Measurements from ENCODE around the gene SPATA1. TPM values are rescaled to one million over a fixed set of nuclear protein-coding genes. Genes with fewer than 3 reads are reported as not detected.
A peak's percentile ranks its signal among the peaks of the same experiment; 100 is the strongest.
"Not testable (repeated sequence)": the region's sequence is repeated elsewhere in the genome, so short reads cannot be mapped to it uniquely, and the experiment has no call there.

Gene SPATA1
- total RNA-seq, 1 experiment from 2014 or later = not detected

GRCh38 chr1:84581648-84582047 lies 75.5 kb downstream of the SPATA1 start:
- no peak for DNase-seq (ENCODE audit: low read depth)
- in situ Hi-C loops (cut with HindIII; ENCODE audit: low pct_unique_long_range_greater_than_20kb, low sequenced_read_pairs) = no loop called here

- DNase-seq (ENCODE audit: low read depth) = peak; percentile 78
- in situ Hi-C loops (cut with HindIII; ENCODE audit: low pct_unique_long_range_greater_than_20kb, low sequenced_read_pairs) = no loop called here
Observed at GRCh38 chr1:84582802-84583587, 76.8 kb downstream of the SPATA1 start.

GRCh38 chr1:84583648-84584047 lies 77.5 kb downstream of the SPATA1 start:
- DNase-seq (ENCODE audit: low read depth) = no peak
- in situ Hi-C loops (cut with HindIII; ENCODE audit: low pct_unique_long_range_greater_than_20kb, low sequenced_read_pairs) = no loop called here

GRCh38 chr1:84584126-84584525 lies 77.9 kb downstream of the SPATA1 start:
- DNase-seq (ENCODE audit: low read depth) = no peak
- in situ Hi-C loops (cut with HindIII; ENCODE audit: low pct_unique_long_range_greater_than_20kb, low sequenced_read_pairs) = no loop called here

- DNase-seq (ENCODE audit: low read depth) = no peak
- in situ Hi-C loops (cut with HindIII; ENCODE audit: low pct_unique_long_range_greater_than_20kb, low sequenced_read_pairs) = no loop called here
Observed at GRCh38 chr1:84585803-84586202, 79.6 kb downstream of the SPATA1 start.

- in situ Hi-C loops (cut with HindIII; ENCODE audit: low pct_unique_long_range_greater_than_20kb, low sequenced_read_pairs) = no loop called here
- no peak for DNase-seq (ENCODE audit: low read depth)
Observed at GRCh38 chr1:84587099-84587498, 80.9 kb downstream of the SPATA1 start.

- DNase-seq (ENCODE audit: low read depth); in situ Hi-C loops (cut with HindIII; ENCODE audit: low pct_unique_long_range_greater_than_20kb, low sequenced_read_pairs): not testable (repeated sequence)
Observed at GRCh38 chr1:84594959-84595358, 88.8 kb downstream of the SPATA1 start.

GRCh38 chr1:84597011-84597410 lies 90.8 kb downstream of the SPATA1 start:
- DNase-seq (ENCODE audit: low read depth) = no peak
- in situ Hi-C loops (cut with HindIII; ENCODE audit: low pct_unique_long_range_greater_than_20kb, low sequenced_read_pairs) = no loop called here

- no peak for DNase-seq (ENCODE audit: low read depth)
- in situ Hi-C loops (cut with HindIII; ENCODE audit: low pct_unique_long_range_greater_than_20kb, low sequenced_read_pairs) = no loop called here
Observed at GRCh38 chr1:84598418-84598817, 92.2 kb downstream of the SPATA1 start.

GRCh38 chr1:84598846-84599741 lies 92.9 kb downstream of the SPATA1 start:
- no peak for DNase-seq (ENCODE audit: low read depth)
- in situ Hi-C loops (cut with HindIII; ENCODE audit: low pct_unique_long_range_greater_than_20kb, low sequenced_read_pairs) = no loop called here

- DNase-seq (ENCODE audit: low read depth) = no peak
- in situ Hi-C loops (cut with HindIII; ENCODE audit: low pct_unique_long_range_greater_than_20kb, low sequenced_read_pairs) = no loop called here
Observed at GRCh38 chr1:84600796-84601195, 94.6 kb downstream of the SPATA1 start.

GRCh38 chr1:84603223-84603622 lies 97.0 kb downstream of the SPATA1 start:
- no peak for DNase-seq (ENCODE audit: low read depth)
- in situ Hi-C loops (cut with HindIII; ENCODE audit: low pct_unique_long_range_greater_than_20kb, low sequenced_read_pairs) = no loop called here

GRCh38 chr1:84603941-84604830 lies 98.0 kb downstream of the SPATA1 start:
- DNase-seq (ENCODE audit: low read depth) = no peak
- in situ Hi-C loops (cut with HindIII; ENCODE audit: low pct_unique_long_range_greater_than_20kb, low sequenced_read_pairs) = no loop called here

- in situ Hi-C loops (cut with HindIII; ENCODE audit: low pct_unique_long_range_greater_than_20kb, low sequenced_read_pairs) = no loop called here
- no peak for DNase-seq (ENCODE audit: low read depth)
Observed at GRCh38 chr1:84605157-84605556, 99.0 kb downstream of the SPATA1 start.

GRCh38 chr1:84606977-84607376 lies 100.8 kb downstream of the SPATA1 start:
- DNase-seq (ENCODE audit: low read depth) = no peak
- in situ Hi-C loops (cut with HindIII; ENCODE audit: low pct_unique_long_range_greater_than_20kb, low sequenced_read_pairs) = no loop called here

GRCh38 chr1:84611091-84611490 lies 104.9 kb downstream of the SPATA1 start:
- in situ Hi-C loops (cut with HindIII; ENCODE audit: low pct_unique_long_range_greater_than_20kb, low sequenced_read_pairs) = no loop called here

GRCh38 chr1:84611796-84612195 lies 105.6 kb downstream of the SPATA1 start:
- DNase-seq (ENCODE audit: low read depth) = no peak
- in situ Hi-C loops (cut with HindIII; ENCODE audit: low pct_unique_long_range_greater_than_20kb, low sequenced_read_pairs) = no loop called here

More at GRCh38 chr1:84611091-84611490, 104.9 kb downstream of the SPATA1 start:
- DNase-seq (ENCODE audit: low read depth) = no peak

- DNase-seq (ENCODE audit: low read depth) = no peak
- in situ Hi-C loops (cut with HindIII; ENCODE audit: low pct_unique_long_range_greater_than_20kb, low sequenced_read_pairs) = no loop called here
Observed at GRCh38 chr1:84613026-84613425, 106.8 kb downstream of the SPATA1 start.
